Measurements from ENCODE around the gene HCAR2.

DNA sequence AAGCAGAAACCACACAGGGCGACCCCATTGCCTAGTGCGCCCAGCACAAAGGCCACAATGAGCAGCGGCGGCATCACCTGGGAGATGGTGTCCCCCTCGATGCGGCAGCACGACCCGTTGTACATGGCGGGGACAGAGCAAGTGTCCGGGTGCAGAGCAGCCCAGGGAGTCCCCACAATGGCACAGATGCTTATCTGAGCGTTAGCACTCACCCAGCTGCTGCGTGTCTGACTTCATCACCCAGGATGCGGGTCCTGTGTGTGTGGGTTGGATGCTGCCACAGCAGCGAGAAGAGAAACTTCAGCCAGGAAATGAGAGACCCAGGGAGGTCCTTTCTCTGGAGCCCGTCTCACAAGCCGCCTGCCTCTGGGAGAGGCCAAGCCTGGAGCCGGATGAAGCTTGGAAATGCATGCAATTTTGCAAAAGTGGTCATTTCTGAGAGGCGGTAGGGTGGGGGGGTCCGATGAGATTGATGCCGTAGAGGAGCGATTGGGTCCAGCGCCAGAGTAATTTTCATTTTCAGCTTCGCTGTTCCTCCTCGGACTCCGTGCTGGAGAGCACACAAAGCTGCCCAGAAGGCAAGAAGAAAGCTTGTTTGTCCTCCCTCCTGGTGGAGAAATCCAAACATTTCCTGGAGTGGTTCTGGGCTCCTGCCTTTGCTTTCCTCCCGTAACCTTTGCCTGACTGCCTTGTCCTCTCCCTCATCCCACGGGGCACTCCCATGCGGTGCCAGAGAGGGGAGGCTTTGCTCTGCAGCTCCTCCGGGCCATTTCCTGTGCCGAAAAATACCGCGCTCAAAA lies 27.3 kb upstream of the HCAR2 start, which contains the start of gene HCAR1:
- TF ChIP-seq, protein P1, sequence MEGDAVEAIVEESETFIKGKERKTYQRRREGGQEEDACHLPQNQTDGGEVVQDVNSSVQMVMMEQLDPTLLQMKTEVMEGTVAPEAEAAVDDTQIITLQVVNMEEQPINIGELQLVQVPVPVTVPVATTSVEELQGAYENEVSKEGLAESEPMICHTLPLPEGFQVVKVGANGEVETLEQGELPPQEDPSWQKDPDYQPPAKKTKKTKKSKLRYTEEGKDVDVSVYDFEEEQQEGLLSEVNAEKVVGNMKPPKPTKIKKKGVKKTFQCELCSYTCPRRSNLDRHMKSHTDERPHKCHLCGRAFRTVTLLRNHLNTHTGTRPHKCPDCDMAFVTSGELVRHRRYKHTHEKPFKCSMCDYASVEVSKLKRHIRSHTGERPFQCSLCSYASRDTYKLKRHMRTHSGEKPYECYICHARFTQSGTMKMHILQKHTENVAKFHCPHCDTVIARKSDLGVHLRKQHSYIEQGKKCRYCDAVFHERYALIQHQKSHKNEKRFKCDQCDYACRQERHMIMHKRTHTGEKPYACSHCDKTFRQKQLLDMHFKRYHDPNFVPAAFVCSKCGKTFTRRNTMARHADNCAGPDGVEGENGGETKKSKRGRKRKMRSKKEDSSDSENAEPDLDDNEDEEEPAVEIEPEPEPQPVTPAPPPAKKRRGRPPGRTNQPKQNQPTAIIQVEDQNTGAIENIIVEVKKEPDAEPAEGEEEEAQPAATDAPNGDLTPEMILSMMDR (conservative IDR thresholded peaks at IDR 0.05; ENCODE audit: low read length) = no peak
- no peak for TF ChIP-seq EZH2phosphoT487 (IDR thresholded peaks at IDR 0.05; ENCODE audit: borderline replicate concordance)

Data from Loucy (cell line).